ENCODE data around the gene ANKRD16.
"Not testable (repeated sequence)": the region's sequence is repeated elsewhere in the genome, so short reads cannot be mapped to it uniquely, and the experiment has no call there.

ANKRD16 gene

DNA sequence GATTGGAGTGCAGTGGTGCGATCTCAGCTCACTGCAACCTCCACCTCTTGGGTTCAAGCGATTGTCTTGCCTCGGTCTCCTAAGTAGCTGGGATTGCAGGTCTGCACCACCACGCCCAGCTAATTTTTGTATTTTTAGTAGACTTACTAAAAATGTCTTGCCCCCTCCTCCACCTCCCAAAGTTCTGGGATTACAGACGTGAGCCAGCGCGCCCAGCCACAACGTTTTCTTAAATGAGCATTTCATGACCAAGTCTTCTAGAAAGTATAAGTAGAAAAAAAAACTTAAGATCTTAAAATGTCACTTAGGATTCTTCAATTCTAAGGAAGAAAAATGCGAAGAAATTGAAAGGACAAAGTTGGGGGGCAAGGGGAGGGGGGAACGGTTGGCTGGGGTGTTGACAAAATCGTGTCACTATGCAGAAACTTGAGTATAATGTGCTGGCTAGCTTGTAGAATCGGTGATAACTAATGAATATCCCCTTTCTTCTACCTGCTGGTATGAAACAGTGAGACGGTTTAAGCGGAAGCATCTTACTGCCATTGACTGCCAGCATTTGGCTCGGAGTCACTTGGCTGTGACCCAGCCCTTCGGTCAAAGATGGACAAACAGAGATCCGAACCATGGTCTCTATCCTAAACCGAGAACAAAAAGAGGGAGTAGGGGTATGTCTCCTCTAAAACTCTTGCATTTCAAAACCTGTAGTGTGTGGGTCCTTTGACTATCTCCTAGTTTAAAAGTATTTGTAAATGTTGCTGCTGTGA lies 13.0 kb upstream of the ANKRD16 start:
- DNase-seq: no peak

- DNase-seq: no peak
Observed at GRCh38 chr10:5900247-5900646, 10.6 kb upstream of the ANKRD16 start.

DNA sequence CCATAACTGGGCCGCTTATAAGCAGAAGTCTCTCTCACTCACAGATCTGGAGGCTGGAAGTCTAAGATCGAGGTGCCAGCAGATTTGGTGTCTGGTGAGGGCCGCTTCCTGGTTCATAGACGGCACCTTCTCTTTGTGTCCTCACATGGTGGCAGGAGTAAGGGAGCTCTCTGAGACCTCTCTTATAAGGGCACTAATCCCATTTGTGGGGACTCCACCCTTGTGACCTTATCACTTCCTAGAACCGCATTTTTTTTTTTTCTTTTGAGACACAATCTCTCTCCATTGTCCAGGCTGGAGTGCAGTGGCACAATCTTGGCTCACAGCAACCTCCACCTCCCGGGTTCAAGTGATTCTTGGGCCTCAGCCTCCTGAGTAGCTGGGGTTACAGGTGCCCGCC lies 8.5 kb upstream of the ANKRD16 start:
- DNase-seq: no peak

DNA sequence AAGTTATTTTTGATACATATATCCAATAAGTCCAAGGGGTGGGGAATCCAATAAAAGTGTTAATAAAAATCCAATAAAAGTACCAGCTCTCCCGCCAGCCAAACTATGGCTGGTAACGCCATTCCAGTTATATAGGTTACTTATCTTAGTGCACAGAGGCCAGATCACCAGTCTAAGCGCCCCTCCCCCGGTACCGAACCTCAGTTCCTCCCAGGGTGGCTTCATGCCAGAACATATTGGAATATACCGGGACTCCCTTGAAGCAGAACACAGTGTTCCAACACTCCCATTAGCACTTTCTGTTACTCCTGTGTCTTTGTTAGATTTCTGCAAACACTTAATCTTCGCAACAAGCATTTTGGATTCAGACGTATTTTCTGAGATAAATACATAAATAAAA lies 7.8 kb upstream of the ANKRD16 start:
- DNase-seq: no peak

- no peak for DNase-seq
Observed at GRCh38 chr10:5897053-5897340, 7.3 kb upstream of the ANKRD16 start.

GRCh38 chr10:5896208-5897052 lies 6.7 kb upstream of the ANKRD16 start:
- no peak for DNase-seq

DNA sequence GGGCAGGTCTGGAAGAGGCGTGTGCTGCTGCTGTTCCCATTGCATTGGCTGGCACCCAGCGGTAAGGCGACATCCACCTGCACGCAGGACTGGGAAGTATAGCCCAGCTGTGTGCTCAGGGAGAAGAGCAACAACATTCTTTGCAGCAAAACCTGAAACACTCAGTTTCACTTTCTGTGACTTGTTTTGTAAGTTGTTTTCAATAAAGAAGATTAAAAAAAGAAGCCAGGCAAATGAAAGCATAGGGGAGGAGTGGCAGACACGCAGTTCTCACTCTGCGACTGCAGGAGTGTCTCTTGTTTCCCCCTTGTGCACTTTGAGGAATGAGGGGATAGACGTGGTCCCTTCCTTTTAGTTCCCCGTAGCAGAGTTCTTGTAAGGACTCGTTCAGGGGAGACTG lies 6.1 kb upstream of the ANKRD16 start:
- DNase-seq: peak in 1 of 2 donors; percentile 8

- no peak for DNase-seq
Observed at GRCh38 chr10:5895365-5895764, 5.7 kb upstream of the ANKRD16 start.

DNA sequence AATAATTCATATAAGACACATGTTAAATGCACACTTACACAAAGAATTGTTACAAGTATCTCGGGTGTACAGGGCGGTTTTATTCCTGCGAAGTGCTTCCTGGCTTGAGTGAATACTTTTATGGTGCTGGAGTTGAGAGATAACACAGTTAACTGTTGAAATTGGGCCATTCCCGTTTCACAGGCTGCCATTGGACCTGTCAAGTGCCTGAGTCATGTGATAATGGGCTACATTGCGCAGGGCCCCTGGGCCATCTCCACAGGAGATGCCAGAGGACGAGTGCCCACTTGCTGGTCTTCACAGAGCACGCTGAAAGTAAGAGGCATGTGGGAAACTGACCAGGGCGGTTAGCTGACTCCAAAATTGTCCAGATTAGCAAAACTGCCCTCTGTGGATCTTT lies 5.2 kb upstream of the ANKRD16 start:
- no peak for DNase-seq

DNA sequence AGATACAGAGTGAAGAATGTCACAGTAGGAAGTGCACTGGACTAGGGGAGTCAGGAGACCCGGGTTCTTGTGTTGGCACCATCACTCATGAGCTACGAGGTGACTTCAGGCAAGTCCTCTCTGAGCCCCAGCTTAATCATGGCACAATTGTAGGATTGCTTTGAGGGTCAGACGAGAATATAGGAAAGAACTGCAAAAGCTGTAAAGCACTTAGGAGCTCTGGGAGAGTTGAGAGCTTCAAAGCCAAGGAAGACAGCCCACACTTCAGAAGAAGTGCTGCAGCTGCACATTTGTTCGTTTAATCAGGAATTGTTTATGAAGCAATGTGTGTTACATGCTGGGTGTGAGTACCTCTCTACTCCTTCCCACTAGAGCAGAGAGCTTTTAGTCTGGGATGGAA lies 4.7 kb upstream of the ANKRD16 start:
- DNase-seq: no peak

DNA sequence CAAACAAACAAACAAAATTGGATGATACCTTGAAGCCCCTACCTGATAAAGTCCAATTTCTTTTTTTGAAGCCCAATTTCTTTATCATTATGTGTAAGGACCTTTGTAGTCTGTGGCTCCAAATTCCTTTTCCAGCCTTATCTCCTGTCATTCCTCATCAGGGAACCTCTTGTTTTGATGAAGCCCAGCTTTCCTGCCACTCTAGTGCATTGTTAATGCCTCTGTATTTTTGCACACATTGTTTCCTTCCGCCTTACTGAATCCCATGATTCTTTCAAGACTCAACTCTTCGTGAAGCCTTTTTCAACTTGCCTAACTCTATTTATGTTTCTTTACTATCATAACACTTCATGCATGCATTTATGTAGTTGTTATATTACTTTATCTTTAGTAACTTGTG lies 3.6 kb upstream of the ANKRD16 start:
- no peak for DNase-seq

DNA sequence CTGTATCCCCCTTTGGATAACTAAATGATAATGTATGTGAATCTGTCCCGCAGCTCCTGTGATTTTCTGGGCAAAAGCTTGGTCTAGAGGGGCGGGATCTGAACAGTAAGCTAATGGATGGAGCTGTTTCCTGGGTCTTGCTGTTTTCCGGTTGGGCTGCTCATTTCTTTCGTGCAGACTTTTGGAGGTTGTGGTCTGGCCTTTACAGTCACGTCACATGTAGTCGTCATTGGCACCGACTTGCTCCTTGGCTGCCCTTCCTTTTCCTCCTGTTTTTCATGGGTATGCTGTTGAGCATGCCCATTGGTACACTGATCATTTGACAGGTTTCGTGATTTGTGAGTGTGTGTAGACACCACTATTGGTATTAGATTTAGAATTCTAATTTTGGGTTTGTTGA lies 2.3 kb upstream of the ANKRD16 start:
- DNase-seq: no peak

GRCh38 chr10:5891009-5891408 lies 1.3 kb upstream of the ANKRD16 start:
- no peak for DNase-seq

- peak; percentile 35 to 40 for DNase-seq
Observed at GRCh38 chr10:5890452-5890915, 791 bp upstream of the ANKRD16 start.

DNA sequence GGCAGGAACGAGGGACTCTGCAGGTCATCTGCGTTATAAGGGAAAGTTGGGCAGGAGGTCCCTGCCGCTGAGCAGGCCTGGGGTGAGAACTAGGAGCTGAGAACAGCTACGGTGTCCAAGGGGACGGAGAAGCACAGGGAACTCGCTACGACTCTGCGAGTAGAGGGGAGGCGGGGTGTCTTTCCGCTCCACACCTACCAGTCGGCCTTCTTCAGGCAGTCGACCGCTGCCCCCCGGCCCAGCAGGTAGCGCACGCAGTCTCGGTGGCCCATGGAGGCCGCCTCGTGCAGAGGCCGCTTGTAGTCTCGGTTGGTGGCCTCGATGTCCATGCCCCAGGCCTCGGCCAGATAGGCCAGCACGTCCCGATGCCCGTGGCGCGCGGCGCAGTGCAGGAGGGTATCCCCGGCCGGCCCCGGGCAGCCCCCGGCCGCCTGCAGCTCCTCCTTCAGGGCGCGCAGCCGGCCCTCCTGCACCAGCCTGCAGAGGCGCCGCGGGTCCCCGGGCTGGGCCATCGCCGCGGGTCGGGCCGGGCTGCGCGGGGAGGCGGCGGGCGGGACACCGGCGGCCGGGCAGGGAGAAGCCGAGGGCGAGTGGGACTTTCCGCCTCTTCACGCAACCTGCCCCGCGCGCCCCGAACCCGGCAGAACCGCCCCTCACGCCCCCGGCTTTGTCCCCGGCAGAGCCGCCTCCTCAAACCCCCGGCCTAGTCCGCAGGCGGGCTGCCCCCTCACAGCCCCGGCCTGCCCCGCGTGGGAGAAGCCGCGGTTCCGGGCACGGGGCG lies 660 bp downstream of the ANKRD16 start:
- peak; percentile 44 to 56 for DNase-seq

- DNase-seq: no peak
Observed at GRCh38 chr10:5888351-5888750, 1.3 kb downstream of the ANKRD16 start.

DNA sequence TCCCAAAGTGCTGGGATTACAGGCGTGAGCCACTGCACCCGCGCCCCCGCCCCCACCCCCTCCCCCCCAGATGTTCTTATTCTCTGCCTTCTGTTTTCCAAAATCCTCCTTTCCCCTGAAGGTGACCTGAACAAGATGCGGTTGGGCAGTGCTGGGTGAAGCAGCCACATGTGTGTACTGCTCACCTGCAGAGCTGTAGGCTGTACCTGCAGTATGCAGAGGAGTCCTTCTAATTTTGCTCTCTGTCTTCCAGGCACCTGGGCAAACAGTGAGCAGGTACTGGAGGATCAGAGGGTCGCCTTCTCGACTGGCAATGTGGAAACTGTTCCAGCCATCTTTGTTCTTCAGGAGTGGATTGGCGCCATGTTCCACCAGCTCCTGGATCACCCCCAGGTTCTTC lies 2.1 kb downstream of the ANKRD16 start:
- DNase-seq: no peak

DNA sequence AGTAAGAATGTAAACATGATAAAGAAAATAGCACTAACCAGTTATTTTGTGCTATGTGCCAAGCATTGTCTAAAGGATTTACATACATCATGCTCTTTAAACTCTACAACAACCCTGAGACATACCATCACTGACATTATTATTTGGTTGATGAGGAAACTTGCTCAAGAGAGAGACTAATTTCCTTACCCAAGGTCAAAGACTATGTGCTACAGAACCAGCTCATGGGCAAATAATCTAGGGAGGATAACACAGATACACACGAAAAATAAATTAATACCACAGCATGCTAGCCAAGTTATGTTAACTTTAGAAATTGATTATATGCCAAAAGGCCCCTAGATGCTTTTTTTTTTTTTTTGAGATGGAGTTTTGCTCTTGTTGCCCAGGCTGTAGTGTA lies 2.7 kb downstream of the ANKRD16 start:
- no peak for DNase-seq

DNA sequence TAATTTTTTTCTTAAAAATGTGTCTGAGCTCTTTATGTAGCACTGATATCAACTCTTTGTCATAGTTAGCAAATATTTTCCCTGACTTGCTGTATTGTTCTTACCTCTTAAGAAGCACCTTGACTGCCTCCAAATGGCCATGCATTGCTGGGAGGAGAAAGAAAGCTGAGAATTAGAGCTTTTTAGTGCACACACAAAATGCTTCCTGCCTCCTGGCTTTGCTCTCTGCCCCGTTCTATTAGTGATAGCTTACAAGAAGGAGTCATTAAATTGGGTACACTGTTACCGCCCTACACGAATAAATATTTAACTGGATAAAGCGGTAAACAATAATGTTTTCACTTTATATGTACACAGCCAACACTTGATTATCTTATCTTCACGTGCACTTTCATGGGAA lies 4.1 kb downstream of the ANKRD16 start:
- no peak for DNase-seq

- DNase-seq: no peak
Observed at GRCh38 chr10:5882961-5883360, 6.7 kb downstream of the ANKRD16 start.

DNA sequence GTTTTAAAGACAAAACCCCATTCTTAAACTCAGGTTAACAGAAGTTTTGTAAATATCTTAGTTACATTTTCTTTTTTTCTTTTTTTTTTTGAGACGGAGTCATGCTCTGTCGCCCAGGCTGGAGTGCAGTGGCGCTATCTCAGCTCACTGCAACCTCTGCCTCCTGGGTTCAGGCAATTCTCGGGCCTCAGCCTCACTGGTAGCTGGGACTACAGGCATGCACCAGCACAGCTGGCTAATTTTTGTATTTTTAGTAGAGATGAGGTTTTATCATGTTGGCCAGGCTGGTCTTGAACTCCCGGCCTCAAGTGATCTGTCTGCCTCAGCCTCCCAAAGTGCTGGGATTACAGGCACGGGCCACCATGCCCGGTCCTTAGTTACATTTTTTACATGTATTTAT lies 12.7 kb downstream of the ANKRD16 start:
- not testable (repeated sequence) for DNase-seq

DNA sequence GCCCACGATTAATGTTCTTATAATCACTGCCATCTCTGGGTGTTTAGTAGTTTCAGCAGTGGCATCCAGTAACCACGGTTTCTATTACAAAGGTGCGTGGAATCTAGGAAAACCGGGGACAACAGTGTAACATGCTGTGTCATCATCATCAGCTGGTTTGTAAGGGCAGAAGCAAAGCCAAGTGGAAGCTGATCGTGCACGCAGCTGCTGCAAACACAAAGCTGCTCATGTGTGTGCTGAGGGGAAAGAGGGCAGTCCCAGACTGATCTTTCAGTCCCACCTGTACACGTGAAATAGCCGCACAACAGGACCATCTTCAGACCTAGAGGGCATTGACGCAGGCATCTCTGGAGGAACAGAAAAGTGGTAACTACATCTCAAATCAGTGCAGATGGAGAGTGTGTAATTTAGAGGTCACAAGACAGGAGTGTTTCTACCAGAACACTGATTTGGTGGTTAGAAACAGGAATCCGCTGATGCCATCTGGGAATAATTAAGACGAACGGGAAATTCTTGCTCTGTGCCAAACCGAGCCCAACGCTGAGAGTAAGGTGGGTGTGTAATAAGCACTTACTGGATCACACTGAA lies 13.4 kb downstream of the ANKRD16 start:
- DNase-seq: no peak

- DNase-seq: peak; percentile 72 to 75
Observed at GRCh38 chr10:5873515-5873995, 16.1 kb downstream of the ANKRD16 start.
